ENCODE results near the gene WDFY4.

- TF ChIP-seq EP300 (IDR thresholded peaks at IDR 0.05) (no peak), CTCF (IDR thresholded peaks at IDR 0.05) (no peak), POLR2AphosphoS5 (IDR thresholded peaks at IDR 0.05) (no peak)
These were observed 15.8 kb downstream of the WDFY4 start for GRCh38 chr10:48700493-48700892.

Measured in gastroesophageal sphincter (tissue), 3 donors.